Breast epithelium (tissue), 3 donors: ENCODE data around the gene GLI2.

Source experiments
- CTCF ChIP-seq, 3 donors: fragments of 450-650 bp; IDR thresholded peaks; one replicate each; pipeline ENCODE4 v1.5.1; 2016 to 2017; ENCODE audit warnings: antibody characterized with exemption in 3 of 3, mild to moderate bottlenecking in 3 of 3, moderate library complexity in 3 of 3
- POLR2A ChIP-seq: fragments of 450-650 bp; IDR thresholded peaks from one replicate; pipeline ENCODE4 v1.6.1; 2016; ENCODE audit warnings: antibody characterized with exemption, mild to moderate bottlenecking, moderate library complexity
- POLR2AphosphoS5 ChIP-seq, 3 donors: sonication (generic); formaldehyde crosslinking; IDR thresholded peaks; one replicate each; pipeline ENCODE4 v1.6.1; 2017; ENCODE audit warnings: antibody characterized with exemption in 3 of 3

GRCh38 chr2:120716641-120717585, 18.8 kb upstream of the GLI2 start:
- TF ChIP-seq CTCF (IDR thresholded peaks at IDR 0.05) (no peak), POLR2A (no peak), POLR2AphosphoS5 (IDR thresholded peaks at IDR 0.05) (no peak)
